GM12875 (cell line): ENCODE measurements around the gene OPRM1.

Experiments used
- H3K4me3 ChIP-seq: one replicate; pipeline ENCODE4 v1.5.1; 2011; ENCODE audit warnings: low read depth, low read length, control low read depth
- TF ChIP-seq, protein P1 (sequence below): IDR thresholded peaks from 2 replicates; pipeline ENCODE4 v1.5.1; 2011; ENCODE audit warnings: low read depth, mild to moderate bottlenecking, control low read depth, inconsistent platforms, low read length, moderate library complexity, borderline replicate concordance; ENCODE audit not compliant: insufficient read depth

The OPRM1 gene

GRCh38 chr6:154039231-154039842 lies at the start of gene OPRM1:
TSS of gene OPRM1 (plus strand) at chr6:154039240. CDS start at chr6:154039545, 305 bp downstream.
- H3K4me3 ChIP-seq = no peak within 1 kb of the TSS
- TF ChIP-seq, protein P1, sequence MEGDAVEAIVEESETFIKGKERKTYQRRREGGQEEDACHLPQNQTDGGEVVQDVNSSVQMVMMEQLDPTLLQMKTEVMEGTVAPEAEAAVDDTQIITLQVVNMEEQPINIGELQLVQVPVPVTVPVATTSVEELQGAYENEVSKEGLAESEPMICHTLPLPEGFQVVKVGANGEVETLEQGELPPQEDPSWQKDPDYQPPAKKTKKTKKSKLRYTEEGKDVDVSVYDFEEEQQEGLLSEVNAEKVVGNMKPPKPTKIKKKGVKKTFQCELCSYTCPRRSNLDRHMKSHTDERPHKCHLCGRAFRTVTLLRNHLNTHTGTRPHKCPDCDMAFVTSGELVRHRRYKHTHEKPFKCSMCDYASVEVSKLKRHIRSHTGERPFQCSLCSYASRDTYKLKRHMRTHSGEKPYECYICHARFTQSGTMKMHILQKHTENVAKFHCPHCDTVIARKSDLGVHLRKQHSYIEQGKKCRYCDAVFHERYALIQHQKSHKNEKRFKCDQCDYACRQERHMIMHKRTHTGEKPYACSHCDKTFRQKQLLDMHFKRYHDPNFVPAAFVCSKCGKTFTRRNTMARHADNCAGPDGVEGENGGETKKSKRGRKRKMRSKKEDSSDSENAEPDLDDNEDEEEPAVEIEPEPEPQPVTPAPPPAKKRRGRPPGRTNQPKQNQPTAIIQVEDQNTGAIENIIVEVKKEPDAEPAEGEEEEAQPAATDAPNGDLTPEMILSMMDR = no peak

DNA sequence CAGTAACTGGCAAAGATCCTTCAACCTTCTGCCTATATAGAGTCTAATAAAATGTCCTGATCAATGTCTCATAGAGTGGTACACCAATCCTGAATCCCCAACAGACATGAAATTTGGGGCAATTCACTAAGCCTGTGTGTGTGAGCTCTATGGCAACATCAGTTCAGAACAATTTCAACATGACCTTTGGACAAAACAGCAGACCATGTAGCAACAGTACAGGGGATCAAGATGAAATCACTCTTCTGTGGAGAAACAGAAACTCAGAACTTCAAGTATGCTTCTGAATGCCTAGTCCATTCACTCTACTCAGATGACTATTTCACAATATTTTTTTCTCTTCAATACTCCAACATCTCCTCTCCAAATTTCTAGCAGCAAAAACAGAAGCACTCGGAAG lies 49.1 kb upstream of the OPRM1 start:
- TF ChIP-seq, protein P1 = no peak

DNA sequence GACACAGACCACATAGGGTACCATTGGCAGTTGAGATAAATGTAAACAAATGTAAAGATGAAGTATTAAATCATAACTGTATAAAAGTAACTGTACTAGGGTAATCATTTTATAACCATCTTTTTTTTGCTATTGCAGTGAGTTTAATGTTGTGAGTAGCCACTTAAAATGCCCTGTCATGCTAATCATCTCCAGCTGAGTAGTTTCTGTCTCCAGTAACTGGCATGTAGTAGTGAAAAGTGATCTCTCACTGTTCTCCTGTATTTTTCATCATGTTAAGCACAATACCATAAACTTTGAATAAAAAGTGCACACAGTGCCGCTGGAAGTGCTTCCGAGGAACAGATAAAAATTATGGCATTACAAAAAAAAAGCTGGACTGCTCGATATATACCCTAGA lies 45.0 kb upstream of the OPRM1 start:
- TF ChIP-seq, protein P1 = no peak
- no peak overlapping the region for H3K4me3 ChIP-seq

More for the DNA sequence above, 49.1 kb upstream of the OPRM1 start:
- no peak overlapping the region for H3K4me3 ChIP-seq

GRCh38 chr6:153994811-153995210 lies 44.2 kb upstream of the OPRM1 start:
- H3K4me3 ChIP-seq = no peak overlapping the region
- TF ChIP-seq, protein P1 = no peak

- no peak overlapping the region for H3K4me3 ChIP-seq
Measured at GRCh38 chr6:153997221-153997620, 41.8 kb upstream of the OPRM1 start.

DNA sequence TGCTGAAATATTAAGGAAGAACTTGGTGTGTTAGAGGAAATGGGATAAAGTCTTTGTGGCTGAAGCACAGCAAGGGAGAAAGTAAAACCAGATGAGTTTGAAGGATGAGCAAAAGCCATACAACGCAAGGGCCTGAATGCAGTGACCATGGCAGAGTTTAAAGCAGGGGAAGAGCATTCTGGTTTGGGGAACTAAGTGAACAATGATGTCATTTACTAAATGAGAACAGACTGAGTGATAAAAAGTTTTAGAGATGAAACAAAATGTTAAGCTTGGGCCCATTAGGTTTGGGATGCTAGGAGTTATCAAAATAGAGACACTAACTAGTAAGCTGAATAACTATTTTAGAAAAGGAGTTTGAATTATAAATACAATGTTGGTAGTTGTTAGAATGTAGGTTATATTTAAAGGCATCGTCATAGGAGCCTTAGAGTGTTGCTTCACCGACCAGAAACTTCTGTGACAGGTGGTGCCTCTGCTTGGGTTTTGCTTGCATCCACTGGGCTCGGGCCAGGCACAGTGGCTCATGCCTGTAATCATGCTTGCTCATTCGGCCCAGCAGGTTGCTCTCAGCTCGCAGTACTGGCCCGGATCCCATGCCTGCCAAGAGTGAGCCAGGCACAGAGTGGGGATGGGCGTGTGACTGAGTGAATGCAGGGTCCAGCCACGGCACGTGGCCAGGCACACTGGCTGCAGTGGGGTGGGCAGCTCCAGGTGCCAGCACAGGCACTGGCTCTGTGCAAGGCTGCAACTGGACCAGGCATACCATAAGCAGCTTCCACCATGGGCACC lies 37.4 kb upstream of the OPRM1 start:
- TF ChIP-seq, protein P1 = no peak
- no peak overlapping the region for H3K4me3 ChIP-seq

More at GRCh38 chr6:153997221-153997620, 41.8 kb upstream of the OPRM1 start:
- TF ChIP-seq, protein P1 = no peak

DNA sequence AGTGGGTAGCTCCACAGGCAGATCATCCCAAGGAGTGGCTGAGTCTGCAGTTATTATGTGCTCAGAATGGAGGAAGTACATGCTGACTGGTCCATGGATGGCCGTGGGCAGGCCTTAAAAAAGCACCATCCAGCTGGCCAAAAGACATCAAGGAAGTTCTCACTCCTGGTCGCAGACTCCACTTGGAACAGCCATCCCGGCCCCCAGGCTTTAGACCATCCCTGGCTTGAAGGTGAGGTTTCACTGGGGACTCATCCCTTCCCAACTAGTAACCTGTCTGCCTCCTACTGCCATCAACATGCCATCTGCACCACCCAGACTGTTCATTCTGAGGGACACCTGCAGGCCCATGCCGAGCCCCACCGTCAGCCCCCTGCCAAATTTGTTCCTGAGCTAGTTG lies 36.1 kb upstream of the OPRM1 start:
- TF ChIP-seq, protein P1 = no peak
- H3K4me3 ChIP-seq = no peak overlapping the region
